Cardiac muscle cell (in vitro differentiated cells and primary cell): Measurements from ENCODE around the gene PIK3R1. TPM values are rescaled to one million over a fixed set of nuclear protein-coding genes. Genes with fewer than 3 reads are reported as not detected.
A peak's percentile ranks its signal among the peaks of the same experiment; 100 is the strongest.

ENCODE experiments used
- DNase-seq, 2 donors: peaks; one replicate each; pipeline versions ENCODE4 v3.0.0 to v3.0.0-alpha.2; 2010 to 2017; ENCODE audit warnings: low read depth in 1 of 2, low spot score in 1 of 2
- H3K27ac ChIP-seq: fragments of 200-600 bp; sonication (generic); 2 replicates; pipeline ENCODE4 v1.5.1; 2016
- H3K27me3 ChIP-seq: fragments of 200-600 bp; sonication (generic); 2 replicates; pipeline ENCODE4 v1.6.0; 2016; ENCODE audit warnings: control low read depth
- H3K36me3 ChIP-seq: fragments of 200-600 bp; sonication (generic); 2 replicates; pipeline ENCODE4 v1.5.1; 2016; ENCODE audit warnings: control low read depth
- H3K4me1 ChIP-seq: fragments of 200-600 bp; sonication (generic); 2 replicates; pipeline ENCODE4 v1.8.1; 2017; ENCODE audit warnings: low read depth, mild to moderate bottlenecking, mixed run types
- H3K4me3 ChIP-seq: fragments of 200-600 bp; sonication (generic); 2 replicates; pipeline ENCODE4 v1.5.1; 2016; ENCODE audit warnings: mild to moderate bottlenecking
- H3K9me3 ChIP-seq: fragments of 200-600 bp; sonication (generic); 2 replicates; pipeline ENCODE4 v1.5.1; 2017; ENCODE audit warnings: low read depth, mild to moderate bottlenecking, control low read depth
- polyA plus RNA-seq: library from polyadenylated mRNA; unstranded; fragments of >200 nt; fragmentation: Nextera tagmentation; extraction: Ambion mirVana; gene quantifications from 2 replicates; pipeline ENCODE4 v1.2.1, GENCODE V29; 2016
- total RNA-seq: library from RNA; depleted of rRNA; stranded (reverse); fragments of >200 nt; gene quantifications from 2 replicates; pipeline ENCODE4 v1.2.3, GENCODE V29; 2016
- TF ChIP-seq, protein P1 (sequence below): IDR thresholded peaks from 2 replicates; pipeline ENCODE4 v1.5.1; 2012; ENCODE audit warnings: low read depth, mild to moderate bottlenecking, low read length

Gene PIK3R1
- total and polyA plus RNA-seq, 2 experiments from 2014 or later = 15.1 to 17.5 TPM

GRCh38 chr5:68266457-68266856, 50.9 kb downstream of the PIK3R1 start:
- Histone ChIP-seq H3K9me3 (no peaks in the 10 kb centered on the region), H3K27me3 (no peaks in the 10 kb centered on the region), H3K4me1 (peaks cover 23% of the 10 kb centered on the region), H3K4me3 (no peak overlapping the region), H3K27ac (peak overlapping the region; percentile 24), H3K36me3 (no peaks in the 10 kb centered on the region)
- DNase-seq = peak in 1 of 2 donors; percentile 38
- TF ChIP-seq, protein P1, sequence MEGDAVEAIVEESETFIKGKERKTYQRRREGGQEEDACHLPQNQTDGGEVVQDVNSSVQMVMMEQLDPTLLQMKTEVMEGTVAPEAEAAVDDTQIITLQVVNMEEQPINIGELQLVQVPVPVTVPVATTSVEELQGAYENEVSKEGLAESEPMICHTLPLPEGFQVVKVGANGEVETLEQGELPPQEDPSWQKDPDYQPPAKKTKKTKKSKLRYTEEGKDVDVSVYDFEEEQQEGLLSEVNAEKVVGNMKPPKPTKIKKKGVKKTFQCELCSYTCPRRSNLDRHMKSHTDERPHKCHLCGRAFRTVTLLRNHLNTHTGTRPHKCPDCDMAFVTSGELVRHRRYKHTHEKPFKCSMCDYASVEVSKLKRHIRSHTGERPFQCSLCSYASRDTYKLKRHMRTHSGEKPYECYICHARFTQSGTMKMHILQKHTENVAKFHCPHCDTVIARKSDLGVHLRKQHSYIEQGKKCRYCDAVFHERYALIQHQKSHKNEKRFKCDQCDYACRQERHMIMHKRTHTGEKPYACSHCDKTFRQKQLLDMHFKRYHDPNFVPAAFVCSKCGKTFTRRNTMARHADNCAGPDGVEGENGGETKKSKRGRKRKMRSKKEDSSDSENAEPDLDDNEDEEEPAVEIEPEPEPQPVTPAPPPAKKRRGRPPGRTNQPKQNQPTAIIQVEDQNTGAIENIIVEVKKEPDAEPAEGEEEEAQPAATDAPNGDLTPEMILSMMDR = no peak

GRCh38 chr5:68267066-68267465, 51.5 kb downstream of the PIK3R1 start:
- H3K9me3 ChIP-seq = no peaks in the 10 kb centered on the region
- no peak overlapping the region for H3K4me3 ChIP-seq
- no peak for DNase-seq
- no peaks in the 10 kb centered on the region for H3K27me3 ChIP-seq
- no peaks in the 10 kb centered on the region for H3K36me3 ChIP-seq
- no peak overlapping the region for H3K27ac ChIP-seq
- TF ChIP-seq, protein P1 = no peak
- H3K4me1 ChIP-seq = peaks cover 23% of the 10 kb centered on the region

DNA sequence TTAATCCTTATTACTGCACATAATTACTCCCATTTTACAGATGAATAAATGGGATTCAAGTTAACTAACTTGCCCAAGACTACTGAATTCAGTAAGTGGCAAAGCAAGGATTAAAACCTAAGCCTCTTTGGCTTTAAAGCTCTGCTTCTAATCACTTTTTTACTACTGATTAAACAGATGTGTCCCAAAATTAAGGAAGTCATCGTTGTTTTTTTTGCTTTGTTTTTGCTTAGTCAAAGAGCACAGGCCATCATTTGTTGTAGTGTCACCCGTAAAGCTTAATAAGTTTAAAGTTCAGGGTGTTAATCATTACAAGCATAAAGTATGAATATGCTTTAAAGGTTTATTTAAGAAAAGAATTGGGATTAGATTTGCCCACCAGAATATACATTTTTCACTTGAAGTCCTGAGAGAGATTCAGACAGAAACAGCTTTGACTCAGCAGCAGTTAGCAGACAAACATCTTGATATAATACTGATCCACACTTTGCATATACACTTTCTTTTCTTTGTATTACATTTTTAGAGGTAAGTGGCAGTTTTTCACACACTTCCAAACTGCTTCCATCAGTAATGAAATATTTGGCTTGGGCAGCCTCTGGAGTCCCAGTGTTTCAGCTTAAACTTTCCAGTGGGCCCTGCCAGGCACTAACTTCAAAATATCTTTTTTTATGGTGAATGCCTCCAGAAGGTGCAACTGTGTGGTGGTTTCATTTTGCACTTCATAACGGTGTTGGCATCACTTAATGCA, 52.7 kb downstream of the PIK3R1 start:
- Histone ChIP-seq H3K4me1 (peaks cover 23% of the 10 kb centered on the region), H3K9me3 (no peaks in the 10 kb centered on the region), H3K36me3 (no peaks in the 10 kb centered on the region), H3K27me3 (no peaks in the 10 kb centered on the region), H3K4me3 (no peak overlapping the region), H3K27ac (no peak overlapping the region)
- TF ChIP-seq, protein P1 = no peak
- no peak for DNase-seq

DNA sequence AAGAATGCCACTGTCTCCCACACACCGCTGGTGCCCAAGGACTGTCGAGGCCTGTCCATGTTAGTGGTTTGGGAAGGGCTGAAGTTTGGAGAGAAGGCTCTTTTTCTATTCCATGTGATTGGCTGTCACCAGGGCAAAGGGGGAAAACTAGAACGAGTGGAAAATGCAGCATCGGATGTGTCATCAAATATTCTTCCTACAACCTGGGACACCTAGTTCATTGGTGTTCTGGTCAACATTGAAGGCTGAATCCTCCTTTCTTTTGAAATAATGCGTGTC, 53.2 kb downstream of the PIK3R1 start:
- Histone ChIP-seq H3K27me3 (no peaks in the 10 kb centered on the region), H3K36me3 (no peaks in the 10 kb centered on the region), H3K9me3 (no peaks in the 10 kb centered on the region), H3K27ac (no peak overlapping the region), H3K4me1 (peaks cover 22% of the 10 kb centered on the region), H3K4me3 (no peak overlapping the region)
- DNase-seq = no peak
- TF ChIP-seq, protein P1 = no peak

GRCh38 chr5:68269820-68270219, 54.3 kb downstream of the PIK3R1 start:
- H3K4me3 ChIP-seq = no peak overlapping the region
- no peak overlapping the region for H3K27ac ChIP-seq
- no peak for DNase-seq
- TF ChIP-seq, protein P1 = no peak
- peaks cover 18% of the 10 kb centered on the region for H3K4me1 ChIP-seq
- no peaks in the 10 kb centered on the region for H3K36me3 ChIP-seq
- H3K9me3 ChIP-seq = no peaks in the 10 kb centered on the region
- no peaks in the 10 kb centered on the region for H3K27me3 ChIP-seq
